COLO829 (cell line): ENCODE data around the gene YIPF4.
"Not testable (repeated sequence)": the region's sequence is repeated elsewhere in the genome, so short reads cannot be mapped to it uniquely, and the experiment has no call there.

Source experiments
- DNase-seq: peaks from one replicate; pipeline ENCODE4 v3.0.0; 2012; ENCODE audit warnings: low spot score

The YIPF4 gene

GRCh38 chr2:32277674-32278477 is at the start of gene YIPF4:
Gene YIPF4 (plus strand): TSS chr2:32277904. CDS start chr2:32278156, 252 bp downstream.
- DNase-seq, result peak; percentile 98

- DNase-seq, result no peak
Measured at GRCh38 chr2:32228181-32228580, 49.5 kb upstream of the YIPF4 start.

- DNase-seq, result no peak
Measured at GRCh38 chr2:32229635-32230034, 48.1 kb upstream of the YIPF4 start.

DNA sequence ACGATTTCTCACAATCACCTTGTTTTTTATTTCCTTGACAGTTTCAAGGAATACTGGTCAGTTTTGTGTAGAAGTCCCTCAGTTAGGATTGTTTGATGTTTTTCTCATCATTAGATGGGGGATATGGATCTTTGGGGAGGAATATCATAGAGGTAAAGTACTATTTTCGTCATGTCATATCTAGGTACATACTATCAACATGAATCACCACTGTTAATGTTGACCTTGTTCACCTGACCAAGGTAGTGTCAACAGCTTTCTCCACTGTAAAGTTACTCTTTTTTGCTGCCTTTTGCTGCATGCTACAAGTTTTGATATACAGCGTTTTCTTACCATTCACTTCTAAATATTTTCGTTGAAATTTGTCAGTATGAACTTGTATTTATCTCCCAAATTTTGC is 45.7 kb upstream of the YIPF4 start:
- DNase-seq, result no peak

DNA sequence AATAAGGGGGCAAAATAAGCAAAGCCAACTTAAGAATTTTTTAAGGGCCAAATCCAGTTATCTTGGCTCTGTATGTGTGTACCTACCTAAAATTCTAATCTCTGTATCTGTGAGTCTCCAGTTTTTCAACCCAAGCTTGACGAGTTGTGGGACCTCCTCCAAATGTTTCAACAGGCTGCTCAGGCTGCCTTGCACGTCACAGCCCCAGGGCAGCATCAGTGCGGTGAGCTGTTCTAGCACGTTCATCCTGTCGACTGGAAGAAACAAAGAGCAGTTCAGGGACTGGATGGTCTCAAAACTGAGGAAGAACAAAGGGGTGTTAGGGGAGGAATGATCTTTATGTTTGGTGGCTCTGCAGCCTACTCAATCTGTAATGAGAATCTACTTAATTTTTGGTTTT is 42.4 kb upstream of the YIPF4 start:
- peak; percentile 47 for DNase-seq

GRCh38 chr2:32237488-32237887 is 40.2 kb upstream of the YIPF4 start:
- DNase-seq, result no peak

DNA sequence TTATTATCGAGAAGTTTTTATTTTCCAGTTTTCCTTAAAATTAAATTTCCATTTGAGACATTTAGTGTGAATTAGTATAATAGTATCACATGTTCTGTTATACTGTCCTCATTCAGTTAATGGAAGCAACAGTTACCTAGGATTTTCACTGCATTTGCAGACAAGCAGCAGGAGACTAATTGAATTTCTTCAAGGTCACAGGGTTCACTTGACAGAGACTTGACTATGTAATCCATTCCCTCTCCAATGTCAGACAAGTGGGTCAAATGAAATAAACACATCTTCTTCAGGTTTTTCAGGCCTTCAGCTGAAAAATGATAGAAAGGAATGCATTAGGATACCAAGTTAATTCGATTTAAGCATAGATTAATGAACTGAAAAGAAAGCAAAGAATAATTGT is 39.7 kb upstream of the YIPF4 start:
- no peak for DNase-seq

DNA sequence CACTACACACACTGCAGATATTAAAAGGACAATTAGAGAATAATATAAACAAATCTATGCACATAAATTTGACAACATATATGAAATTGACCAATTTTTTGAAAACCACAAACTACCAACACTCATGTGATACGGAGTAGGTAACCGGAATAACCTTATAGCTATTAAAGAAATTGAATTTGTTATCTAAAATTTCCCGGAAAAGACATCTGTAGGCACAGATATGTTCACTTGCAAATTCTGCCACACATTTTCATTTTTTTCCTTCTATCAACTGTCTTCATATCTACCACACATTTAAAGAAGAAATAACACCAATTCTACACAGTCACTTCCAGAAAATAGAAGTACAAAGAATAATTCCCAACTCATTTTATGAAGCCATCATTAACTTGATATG is 35.4 kb upstream of the YIPF4 start:
- DNase-seq, result no peak

- no peak for DNase-seq
Measured at GRCh38 chr2:32246911-32247310, 30.8 kb upstream of the YIPF4 start.

- no peak for DNase-seq
Measured at GRCh38 chr2:32248299-32248698, 29.4 kb upstream of the YIPF4 start.

DNA sequence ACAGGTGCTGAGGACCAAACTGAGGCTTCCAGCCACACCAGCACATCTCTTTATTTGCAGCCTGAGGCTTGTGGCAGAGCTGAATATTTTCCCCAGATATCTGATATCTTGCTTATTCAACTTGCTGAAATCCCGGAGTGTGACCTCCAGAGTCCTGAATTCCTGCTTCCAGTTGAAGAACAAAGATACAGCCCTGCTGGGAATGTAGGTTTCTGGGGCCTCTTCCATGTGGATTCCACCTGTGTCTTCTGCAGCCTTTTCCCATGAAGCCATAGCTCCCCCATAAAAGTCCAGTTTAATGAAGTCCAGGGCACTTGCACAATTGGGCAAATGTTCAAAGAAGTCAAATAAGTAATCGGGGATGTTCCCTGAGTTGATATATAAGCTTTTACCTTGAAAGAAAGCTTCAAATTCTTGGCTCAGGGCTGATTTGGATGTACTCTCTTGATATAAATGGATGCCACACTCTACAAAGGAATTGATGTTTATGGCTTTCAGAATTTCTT is 27.9 kb upstream of the YIPF4 start:
- DNase-seq, result no peak

- no peak for DNase-seq
Measured at GRCh38 chr2:32250290-32250689, 27.4 kb upstream of the YIPF4 start.

- DNase-seq, result no peak
Measured at GRCh38 chr2:32258242-32258641, 19.5 kb upstream of the YIPF4 start.

DNA sequence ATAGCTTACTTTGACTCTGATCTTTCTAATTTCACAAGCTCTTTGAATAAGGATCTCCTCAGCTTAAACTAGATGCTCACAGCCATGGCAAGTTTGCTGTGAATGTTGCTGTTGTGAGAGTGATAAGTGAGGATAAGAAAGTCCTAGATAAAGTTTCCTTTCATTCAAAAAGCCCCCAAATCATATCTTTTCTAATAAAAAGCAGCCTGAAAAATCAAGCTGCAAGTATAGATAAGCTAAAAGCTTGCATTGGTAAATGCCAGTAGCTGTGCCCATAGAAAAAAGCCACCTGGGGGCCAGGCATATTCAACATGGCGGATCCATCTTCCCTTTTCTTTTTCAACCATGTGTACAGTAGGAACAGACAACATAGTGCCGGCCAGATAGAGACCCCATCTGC is 17.3 kb upstream of the YIPF4 start:
- DNase-seq, result no peak

DNA sequence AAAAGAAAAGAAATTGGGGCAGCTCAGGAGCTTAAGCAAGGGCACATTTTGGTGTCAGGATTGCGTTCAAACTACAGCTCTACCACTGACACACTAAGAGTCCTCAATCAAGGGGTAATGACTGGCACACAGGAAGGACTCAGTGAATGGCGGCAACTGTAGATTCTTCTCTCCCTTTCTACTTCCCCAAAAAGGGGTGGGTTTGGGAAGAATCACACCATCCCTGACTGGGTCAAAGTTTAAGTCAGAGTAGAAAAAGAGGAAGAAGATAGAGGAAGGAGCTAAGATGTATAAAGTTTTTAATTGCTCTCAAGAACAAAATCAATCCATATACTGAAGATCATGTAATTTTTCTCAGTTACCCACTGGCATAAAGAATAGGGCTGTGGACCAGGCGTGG is 15.6 kb upstream of the YIPF4 start:
- DNase-seq, result no peak

GRCh38 chr2:32264422-32265105 is 13.1 kb upstream of the YIPF4 start, which contains the start of gene NLRC4:
Gene NLRC4 (minus strand): TSS chr2:32264886. CDS start chr2:32256775, 8,111 bp downstream.
- no peak for DNase-seq

DNA sequence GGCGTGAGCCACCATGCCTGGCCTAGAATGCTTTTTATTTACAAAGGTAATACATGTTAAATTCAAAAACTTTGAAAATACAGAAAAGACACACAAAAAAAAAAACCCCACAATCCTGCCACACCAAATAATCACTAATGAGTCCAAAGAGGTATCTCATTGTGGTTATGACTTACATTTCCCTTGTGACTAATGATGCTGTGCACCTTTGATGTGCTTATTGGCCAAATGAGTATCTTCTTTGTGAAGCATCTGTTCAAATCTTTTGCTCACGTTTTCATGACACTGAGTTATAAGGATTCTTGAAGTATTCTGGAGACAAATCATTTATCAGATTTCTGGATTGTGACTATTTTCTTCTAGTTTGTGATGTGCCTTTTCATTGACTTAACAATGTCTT is 6.6 kb upstream of the YIPF4 start:
- no peak for DNase-seq

DNA sequence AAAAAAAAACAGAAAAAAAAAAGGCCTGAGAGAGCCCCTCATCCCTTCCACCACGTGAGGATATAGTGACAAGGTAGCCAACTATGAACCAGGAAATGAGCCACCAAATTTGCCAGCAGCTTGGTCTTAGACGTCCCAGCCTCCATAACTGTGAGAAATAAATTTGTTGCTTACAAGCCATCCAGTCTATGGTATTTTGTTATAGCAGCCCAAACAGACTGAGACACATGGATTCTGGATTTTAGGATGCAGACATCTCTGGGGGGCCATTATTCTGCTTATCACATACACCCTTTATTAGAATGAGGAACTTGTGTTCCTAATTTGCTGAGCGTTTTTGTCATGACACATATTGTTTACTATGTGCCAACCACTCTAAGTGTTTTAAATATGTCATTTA is 5.4 kb upstream of the YIPF4 start:
- no peak for DNase-seq

DNA sequence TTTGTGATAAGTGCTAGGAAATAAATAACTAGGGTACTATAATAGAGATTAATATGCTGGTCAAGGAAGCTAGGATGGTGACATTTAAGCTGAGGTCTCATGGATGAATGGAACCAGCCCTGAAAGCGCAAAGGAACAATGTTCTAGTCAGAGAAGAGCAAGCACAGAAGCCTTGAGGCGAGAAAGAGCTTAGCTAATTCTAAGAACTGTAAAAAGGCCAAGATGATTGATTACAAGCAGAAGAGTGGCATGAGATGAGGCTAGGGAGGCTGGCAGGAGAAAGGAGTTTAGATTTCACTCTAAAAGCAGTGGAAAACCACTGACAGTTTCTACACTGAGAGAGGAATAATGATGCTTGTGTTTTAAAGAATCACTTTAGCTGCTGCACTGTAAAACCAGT is 3.4 kb upstream of the YIPF4 start:
- DNase-seq, result peak; percentile 37

- DNase-seq, result not testable (repeated sequence)
Measured at GRCh38 chr2:32275790-32276189, 1.9 kb upstream of the YIPF4 start.

- DNase-seq, result no peak
Measured at GRCh38 chr2:32277363-32277673, 386 bp upstream of the YIPF4 start.

GRCh38 chr2:32278478-32278853 is 762 bp downstream of the YIPF4 start:
- DNase-seq, result no peak

DNA sequence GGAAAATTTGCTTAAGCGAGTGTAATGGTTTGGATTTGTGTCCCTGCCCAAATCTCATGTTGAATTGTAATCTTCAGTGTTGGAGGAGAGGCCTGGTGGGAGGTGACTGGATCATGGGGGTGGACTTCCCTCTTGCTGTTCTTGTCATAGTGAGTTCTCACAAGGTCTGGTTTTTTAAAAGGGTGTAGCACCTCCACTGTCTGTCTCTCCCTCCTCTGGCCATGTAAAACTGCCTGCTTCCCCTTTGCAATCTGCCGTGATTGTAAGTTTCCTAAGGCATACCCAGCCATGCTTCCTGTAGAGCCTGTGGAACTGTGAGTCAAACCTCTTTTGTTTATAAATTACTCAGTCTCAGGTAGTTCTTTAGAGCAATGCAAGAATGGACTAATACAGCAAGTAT is 6.6 kb downstream of the YIPF4 start:
- DNase-seq, result no peak
